GM11168 (cell line): ENCODE measurements around the gene KRTCAP2.
"Not testable (repeated sequence)": the region's sequence is repeated elsewhere in the genome, so short reads cannot be mapped to it uniquely, and the experiment has no call there.

Experiments used
- in situ Hi-C: fragments of 300-500 bp; cut with MboI; formaldehyde crosslinking; loops from one replicate; pipeline ENCODE4 v1.12.0; 2022; ENCODE audit warnings: low sequenced_read_pairs; ENCODE audit not compliant: unreplicated experiment

Gene KRTCAP2

DNA sequence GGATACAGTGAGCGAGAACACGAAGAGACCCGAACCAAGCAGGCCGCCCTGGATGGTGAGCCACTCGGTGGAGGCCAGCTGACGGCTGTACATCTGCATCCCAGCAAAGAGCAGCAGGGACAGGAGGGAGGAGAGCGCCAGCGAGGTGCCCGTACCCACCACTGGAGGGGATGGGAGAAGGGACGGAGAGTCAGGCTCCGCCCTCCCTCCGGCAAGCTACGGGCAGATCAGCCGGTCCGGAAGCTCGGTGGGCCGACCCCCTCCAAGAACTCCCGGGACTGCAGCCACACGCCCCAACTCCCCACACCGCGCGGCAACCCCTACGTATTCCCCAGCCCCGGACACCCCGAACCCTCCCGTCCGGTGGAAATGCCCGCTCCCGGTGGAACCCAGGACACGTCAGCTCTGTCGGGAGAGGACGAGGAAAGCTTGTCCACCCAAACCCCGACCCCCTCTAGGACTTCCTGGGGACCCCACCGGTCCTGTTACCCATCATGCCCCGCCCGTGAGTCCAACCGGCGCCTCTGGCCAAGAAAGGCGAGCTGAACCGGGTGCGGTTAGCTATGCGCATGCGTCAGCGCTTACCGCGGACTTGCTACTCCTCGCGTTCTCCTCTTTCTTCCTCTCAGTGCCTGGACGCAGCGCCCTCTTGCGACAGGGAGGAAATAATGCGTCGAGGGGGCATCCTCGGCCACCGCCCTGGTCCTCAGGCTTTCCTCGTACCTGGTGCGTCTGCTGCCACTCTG, at the start of gene KRTCAP2:
KRTCAP2 (minus strand) TSS at position 573 of the 746 bp plus-strand sequence; CDS start at position 493, 80 bp downstream.
- in situ Hi-C loops, result no loop called here

DNA sequence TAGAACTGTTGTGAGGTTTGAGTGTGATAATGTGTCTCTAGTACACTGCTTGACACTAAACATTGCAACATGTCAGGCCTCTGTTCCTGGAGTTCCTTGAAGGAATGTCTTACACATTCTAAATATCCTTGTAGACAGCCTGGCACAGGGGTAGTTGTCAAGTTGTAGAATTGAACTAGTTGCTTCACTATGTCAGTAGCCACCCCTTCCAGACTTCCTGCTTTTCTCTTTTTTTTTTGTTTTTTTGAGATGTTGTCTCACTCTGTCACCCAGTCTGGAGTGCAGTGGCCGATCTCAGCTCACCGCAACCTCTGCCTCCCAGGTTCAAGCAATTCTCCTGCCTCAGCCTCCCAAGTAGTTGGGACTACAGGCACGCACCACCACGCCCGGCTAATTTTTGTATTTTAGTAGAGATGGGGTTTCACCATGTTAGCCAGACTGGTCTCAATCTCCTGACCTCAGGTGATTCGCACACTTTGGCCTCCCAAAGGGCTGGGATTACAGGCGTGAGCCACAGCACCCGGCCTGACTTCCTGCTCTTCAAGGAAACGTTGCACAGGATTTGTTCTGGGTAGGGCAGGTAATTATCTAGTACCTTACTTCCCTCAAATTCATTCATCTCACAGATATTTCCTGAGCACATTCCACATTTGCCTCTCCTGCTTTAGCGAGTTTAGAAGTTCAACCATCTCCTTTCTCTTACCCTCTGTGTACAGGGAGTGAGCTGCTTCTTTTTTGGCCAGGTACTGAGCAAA, 47.3 kb upstream of the KRTCAP2 start:
- in situ Hi-C loops, result not testable (repeated sequence)

DNA sequence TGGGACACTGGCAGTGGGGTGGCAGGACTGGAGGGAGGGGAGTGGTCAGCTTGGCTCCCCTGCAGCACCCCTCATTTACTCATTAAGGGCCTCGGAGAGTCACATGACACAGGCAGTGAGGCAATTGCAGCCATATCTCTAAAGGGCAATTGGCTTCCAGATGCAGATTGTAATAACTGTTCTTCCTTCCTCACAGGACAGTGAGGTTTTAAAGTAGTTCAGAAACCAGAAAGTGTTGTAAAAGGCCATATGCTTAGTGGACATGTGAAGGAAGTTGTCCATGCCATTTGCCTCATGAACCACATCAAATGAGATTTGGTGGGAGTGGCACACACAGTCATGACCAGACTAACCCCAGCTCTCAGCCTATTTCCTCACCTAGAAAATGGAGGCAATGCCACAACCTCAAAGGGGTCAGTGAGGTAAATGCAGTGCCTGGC, 46.5 kb upstream of the KRTCAP2 start:
- in situ Hi-C loops, result no loop called here

DNA sequence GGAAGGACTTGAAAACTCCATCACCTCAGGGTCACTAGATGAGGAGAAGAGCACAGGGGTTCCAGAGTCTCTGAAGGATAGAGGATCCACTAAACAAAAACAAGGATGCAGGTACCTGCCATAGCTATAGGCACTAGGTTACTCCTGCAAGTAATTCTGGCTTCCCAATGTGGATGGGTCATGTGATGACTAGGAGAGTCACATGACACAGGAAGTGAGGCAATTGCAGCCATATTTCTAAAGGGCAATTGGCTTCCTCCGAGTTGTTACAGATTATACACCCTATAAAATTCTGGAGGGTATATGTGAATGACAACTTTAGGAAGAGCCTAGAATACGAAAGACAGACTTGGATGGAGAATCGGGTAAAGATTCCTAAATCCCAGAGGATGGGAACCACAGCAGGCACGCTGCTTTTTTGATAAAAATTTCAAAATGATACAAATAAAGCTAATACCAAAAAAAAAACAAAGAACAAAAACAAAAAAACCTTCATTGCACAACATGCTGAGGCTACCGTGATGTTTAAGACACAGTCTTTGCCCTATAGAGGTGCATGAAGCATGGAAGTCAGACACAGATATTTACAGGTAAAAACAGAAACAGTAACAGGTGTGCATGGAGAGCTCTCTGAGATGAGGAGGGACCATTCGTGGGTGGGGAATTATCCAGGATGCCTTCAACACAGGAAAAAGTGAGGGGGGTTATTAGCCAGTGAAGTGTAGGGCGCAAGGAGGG, 45.9 kb upstream of the KRTCAP2 start:
- in situ Hi-C loops, result no loop called here

DNA sequence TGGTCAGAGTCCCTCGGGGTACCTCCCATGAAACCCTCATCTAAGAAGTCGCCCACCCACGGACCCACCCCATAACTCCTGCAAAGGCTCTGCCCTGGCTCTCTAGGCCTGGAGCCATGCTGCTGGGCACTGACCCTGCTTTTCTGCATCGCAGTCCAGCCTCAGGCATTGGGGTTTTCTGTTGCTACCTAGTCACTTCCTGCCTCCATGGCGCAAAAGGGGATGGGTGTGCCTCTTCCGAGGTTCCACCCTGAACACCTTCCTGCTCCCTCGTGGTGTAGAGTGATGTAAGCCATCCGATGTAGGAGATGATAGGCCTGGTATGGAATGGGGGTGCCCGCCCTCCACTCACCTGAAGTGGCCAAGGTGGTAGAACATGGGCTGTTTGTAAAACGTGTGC, 41.6 kb upstream of the KRTCAP2 start:
- in situ Hi-C loops, result not testable (repeated sequence)

DNA sequence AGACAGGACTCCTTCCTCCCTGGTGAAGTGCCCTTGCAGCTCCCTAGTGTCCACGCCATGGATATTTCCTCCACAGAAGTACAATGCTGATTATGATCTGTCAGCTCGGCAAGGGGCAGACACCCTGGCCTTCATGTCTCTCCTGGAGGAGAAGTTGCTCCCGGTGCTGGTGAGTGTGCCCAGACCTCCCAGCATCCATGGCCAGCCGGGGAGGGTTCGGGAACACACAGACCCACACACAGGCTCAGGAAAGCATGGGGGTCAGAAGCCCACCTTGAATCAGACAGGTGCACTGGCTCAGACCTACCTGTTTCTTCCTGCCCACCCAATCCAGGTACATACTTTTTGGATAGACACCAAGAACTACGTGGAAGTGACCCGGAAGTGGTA, 38.9 kb upstream of the KRTCAP2 start:
- in situ Hi-C loops, result not testable (repeated sequence)

DNA sequence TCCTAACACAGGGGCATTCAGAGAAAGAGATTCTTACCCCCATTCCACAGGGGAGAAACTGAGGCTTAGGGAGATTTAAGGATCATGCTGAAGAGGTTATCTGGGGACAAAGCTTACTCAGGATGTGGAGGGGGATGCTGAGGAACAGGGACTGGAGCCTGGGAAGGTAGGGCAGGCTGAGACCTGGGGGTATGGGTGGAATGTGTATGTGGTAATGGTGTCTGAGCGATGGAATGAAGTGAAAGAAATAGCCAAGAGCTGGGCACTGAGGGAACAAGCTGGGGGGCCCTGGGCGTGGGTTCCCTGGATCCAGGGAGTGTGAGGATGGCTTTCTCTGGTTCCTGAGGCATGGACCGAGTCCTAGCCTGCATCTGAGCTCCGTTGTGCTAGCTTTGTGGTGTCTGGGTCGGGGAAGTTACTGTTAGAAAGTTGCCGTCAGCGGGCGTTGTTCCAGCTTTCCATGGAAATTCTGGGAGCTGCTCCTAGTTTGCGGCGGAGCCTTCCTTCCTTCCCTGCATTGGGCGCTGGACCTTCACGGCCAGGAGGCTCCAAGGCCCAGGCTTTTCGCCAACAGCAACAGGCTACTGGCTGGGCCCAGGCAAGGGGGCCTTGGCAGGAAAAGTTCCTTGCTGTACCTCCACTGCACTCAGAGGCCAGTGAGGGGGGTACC, 38.4 kb upstream of the KRTCAP2 start:
- in situ Hi-C loops, result not testable (repeated sequence)

DNA sequence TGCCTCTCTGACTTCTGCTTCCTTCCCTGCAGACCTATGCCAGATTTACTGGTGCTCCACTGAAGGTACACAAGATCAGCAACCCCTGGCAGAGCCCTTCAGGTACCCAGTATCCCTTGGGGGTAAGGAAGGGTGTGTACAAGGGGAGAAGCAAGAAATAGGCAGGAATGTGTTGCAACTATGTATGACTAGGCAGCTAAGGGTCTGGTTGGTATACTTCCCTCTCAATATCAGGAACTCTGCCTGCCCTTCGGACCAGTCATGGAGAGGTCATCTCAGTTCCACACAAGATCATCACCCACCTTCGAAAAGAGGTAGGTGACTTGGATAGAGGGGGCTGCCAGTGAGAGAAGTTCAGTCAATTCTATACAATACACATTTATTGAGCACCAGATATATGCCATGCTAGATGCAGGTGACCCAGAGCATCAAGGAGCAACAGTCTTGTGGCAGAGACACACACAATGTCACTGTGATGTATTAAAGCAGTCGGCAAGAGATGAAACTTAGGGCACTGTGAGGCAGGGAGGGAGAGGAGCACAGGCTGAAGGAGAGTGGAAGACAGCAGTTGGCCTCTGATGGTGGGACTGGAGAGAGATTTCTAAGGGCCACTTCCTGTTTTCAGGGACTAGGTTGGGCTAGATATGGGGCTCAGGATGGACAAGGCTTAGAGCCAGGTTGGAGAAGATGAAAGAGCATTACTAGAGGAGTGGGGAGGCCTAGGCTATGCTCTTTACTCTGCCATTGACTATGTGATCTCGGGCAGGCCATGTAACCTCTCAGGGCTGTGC, 37.4 kb upstream of the KRTCAP2 start:
- in situ Hi-C loops, result no loop called here

DNA sequence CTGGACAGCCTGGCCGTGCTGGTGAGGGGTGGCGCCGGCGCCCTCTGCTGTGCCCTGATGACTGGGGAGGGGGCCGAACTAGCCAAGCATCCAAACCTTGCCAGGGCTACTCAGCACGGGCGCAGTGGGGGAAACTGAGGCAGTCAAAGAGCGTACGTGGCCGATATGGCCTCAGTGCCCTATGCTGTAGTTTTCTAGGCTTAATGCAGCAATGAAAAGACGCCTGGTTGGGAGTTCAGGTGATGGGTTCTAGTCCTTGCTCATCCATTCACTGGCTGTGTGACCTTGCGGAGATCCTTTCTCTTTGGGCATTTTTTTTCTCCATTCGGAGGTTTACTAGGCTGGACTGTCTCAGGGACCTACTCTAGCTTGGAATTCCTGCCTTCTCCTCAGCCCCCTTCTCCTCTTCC, 36.2 kb upstream of the KRTCAP2 start:
- in situ Hi-C loops, result no loop called here

DNA sequence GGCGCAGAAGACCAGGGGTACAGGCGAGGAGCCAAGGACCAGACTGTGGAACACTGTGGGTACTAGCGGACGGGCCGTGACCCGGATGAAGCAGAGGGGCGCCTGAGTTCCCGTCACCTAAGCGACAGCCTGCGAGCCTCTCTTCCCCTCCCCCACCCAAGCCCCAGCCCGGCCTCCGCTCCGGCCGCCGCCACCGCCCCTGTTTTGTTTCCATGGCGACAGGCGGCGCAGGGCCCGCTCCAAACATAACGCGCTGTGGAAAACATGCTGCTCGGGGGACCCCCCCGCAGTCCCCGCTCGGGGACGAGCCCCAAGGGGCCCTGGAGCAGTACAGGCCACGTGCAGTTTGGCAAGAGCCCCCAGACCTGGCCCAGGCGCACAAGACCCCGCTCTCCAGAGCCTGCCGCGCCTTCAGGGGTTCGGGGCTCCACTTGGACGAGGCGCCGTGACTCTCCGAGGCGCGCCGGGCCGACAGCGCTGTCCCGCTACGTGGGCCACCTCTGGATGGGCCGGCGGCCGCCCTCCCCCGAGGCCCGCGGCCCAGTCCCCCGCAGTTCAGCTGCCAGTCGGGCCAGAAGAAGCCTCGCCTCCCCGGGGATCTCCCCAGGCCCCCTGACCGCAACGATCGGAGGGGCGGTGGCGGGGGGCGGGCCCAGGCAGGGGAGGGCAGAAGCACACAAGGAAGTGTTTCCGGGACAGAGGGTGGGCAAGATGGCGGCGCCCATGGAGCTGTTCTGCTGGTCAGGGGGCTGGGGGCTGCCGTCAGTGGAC, 35.6 kb upstream of the KRTCAP2 start, which contains the start of gene MTX1:
MTX1 (plus strand) TSS at position 155 of the 771 bp plus-strand sequence; CDS start at position 265, 110 bp downstream.
- in situ Hi-C loops, result no loop called here

DNA sequence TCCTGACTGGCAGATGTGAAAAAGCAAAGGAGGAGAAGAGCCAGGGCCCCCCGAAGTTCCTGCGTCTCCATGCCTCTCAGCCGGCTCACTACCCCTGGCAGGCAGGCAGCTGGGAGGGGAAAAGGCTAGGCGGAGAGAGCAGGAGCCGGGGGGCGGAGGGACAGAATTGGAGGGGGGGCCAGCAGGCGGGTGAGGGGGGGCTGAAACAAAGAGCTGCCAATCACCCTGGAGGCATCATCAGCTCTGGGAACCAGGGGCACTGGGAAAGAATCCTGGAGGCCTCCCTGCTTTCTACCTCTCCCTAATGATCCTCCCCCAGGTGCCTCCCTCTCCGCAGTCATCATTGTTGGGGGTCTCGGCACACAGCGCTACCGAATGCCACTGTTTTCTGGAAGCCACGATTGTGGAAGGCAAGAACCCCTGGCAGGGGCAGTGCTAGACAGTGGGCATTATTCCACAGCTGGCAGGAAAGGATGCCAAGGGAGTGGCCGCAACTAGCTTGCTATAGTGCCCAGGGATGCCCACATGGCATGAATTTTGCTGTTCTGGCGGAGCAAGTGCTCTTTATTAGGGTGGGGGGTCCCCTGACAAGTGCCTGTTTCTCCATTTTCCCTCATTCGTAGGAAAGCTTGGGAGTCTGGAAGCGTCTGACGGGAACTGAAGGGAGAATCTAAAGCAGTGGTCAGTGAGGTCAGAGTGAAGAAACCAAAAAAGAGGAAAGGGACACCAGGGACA, 34.9 kb upstream of the KRTCAP2 start, which contains the start of gene THBS3:
THBS3 (minus strand) TSS at position 92 of the 735 bp plus-strand sequence; CDS start at position 71, 21 bp downstream.
- in situ Hi-C loops, result no loop called here

DNA sequence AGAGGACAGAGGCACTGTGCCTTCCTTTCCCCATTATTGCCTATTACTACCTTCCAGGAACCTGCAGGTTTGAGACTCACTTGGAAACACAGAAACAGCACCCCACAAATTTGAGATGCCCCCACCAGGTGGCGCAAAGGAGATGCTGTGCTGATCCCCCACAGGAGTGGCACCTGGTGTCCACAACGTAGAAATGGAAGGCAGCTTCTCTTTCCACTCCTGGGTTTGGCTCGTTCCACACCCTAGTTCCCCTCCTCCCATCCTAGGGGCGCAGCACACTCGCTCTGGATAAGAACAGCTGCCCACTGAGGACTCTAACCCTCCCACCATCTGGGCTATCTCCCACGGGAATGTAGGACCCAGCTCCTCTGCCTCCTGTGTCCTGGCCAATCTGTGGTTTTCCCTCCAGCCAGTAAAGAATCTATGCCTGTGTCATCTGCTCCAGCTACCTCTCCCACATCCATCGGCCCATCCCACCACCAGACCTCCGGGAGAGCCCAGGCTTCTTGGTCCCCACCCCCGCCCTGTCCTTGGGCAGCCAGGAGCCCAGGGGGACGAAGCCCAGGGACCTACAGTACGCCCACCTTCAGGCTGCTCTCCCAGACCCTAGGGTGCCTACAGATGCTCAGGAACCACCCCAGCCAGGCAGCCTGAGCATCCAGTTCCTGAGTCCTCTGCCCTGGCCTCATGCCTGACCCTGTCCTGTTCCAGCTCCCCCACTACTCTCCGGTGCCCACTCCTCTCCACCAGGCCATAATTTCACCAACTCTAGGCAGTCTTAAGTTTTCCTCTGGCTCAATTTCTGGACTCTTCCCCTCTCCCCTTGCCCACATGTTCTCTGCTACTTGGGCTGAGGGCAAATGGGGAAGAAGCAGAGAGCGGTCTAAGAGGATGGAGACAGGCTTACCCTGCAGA, 34.0 kb upstream of the KRTCAP2 start:
- in situ Hi-C loops, result no loop called here

DNA sequence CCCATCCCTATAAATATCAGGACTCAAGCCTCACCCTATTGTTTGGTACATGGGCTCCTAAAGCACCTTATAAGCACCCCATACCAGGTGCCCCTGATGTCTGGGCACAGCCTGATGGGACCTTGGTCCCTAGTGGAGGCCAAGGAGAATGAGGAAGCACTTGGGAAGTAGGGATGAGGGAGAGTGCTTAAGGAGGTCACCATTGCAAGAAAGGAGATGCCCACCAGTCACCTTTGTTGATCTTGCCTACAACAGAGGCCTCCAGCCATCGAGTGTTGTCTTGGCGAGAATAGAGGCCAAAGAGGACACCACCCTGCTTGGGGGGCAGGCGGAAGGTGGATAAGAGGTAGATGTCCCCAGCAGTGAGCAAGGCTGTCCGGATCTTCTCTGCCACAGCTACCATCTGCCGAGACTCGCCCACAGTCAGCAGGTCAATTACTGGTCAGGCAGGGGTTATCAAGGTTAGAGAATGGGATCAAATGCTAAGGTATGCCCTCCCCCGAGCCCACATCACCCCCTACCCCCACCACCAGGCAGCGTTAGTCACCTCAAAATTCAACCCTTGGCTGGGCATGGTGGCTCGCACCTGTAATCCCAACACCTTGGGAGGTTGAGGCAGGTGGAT, 33.0 kb upstream of the KRTCAP2 start:
- in situ Hi-C loops, result no loop called here

DNA sequence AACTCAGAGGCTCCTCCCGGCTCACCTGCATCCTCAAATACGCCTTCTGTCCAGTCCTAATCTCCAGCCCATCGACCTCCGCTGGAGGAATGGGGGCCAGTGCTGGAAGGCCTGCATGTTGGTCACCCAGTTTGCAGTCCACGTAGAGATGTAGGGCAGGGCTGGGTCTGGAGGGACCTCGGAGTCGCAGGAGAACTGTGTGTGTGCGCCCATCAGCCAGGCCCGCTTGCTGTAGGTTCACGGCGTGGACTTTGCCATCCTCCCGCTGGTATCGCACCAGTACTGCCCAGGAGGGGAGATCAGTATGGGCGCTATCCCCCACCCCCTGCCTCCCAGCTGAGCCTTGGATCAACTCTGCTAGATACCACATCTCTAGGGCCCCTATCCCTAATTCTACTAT, 31.9 kb upstream of the KRTCAP2 start:
- in situ Hi-C loops, result no loop called here

DNA sequence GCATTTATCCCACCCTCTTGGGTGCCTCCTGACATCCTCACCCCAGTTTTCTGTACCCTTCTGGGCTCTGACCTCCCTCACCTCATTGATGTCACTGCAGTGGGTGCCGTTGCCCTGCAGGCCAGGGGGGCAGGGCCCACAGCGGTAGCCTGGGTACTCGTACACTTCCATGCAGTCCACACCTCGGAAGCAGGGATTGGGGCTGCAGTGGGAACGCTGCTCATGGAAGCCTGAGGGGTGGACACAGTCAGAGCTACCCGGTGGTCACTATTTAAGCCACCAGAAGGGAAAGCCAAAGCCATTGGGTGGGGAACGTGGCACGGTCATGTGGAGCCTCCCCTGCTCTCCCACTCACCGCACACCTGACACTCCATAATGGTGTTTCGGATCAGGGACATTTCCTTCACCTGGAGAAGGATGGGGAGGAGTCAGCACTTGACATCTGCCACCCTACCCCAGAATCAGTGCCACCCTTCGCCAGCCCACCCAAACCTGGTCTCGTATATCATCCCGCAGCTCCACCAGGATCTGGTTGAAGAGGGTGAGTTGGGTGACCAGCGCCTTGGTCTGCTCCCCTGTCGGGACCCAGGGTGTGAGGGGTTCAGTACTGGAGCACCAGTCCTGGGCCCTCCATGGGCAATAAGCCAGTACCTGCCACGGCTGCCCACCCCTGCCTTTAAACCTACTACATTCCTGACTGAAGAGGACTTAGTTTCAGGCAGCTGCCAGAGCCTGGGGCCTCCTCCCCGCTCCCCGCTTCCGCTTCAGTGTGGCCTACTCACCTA, 29.8 kb upstream of the KRTCAP2 start:
- in situ Hi-C loops, result no loop called here

DNA sequence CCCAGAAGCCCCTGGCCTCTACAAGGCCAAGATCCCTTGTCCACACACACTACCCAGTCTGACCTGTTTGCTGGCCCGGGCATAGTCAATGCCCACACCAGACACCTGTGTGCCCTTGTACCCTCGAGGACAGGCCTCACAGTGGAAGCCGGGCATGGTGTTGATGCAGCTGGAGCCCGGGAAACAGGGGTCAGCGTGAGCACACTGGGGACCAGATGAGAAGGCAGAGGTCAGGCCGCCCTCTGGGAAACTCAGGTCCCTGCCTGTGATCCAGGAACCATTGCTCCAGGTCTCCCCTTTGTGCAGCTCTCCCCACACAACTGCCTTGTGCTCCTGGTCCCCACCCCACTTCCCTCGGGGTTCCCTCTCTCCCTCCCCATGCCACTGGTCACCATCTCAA, 29.1 kb upstream of the KRTCAP2 start:
- in situ Hi-C loops, result no loop called here
